HG03066 (cell line): Measurements from ENCODE around the gene PRPF6.

Experiments
- ATAC-seq: cut with Tn5 transposase; IDR thresholded peaks from one replicate; pipeline ENCODE4 v1.9.1; 2021; ENCODE audit warnings: low read depth; ENCODE audit not compliant: unreplicated experiment

PRPF6 gene

GRCh38 chr20:64072498-64073063 lies 91.6 kb downstream of the PRPF6 start:
- no peak for ATAC-seq

GRCh38 chr20:64073476-64074183 lies 92.7 kb downstream of the PRPF6 start:
- no peak for ATAC-seq

GRCh38 chr20:64074184-64074789 lies 93.4 kb downstream of the PRPF6 start:
- ATAC-seq, result no peak

GRCh38 chr20:64074963-64075362 lies 94.0 kb downstream of the PRPF6 start:
- ATAC-seq, result no peak

GRCh38 chr20:64075556-64075955 lies 94.6 kb downstream of the PRPF6 start:
- ATAC-seq, result no peak

GRCh38 chr20:64076061-64076997 lies 95.4 kb downstream of the PRPF6 start:
- no peak for ATAC-seq

- no peak for ATAC-seq
These were observed 96.2 kb downstream of the PRPF6 start for GRCh38 chr20:64077094-64077493.

- ATAC-seq, result no peak
These were observed 96.6 kb downstream of the PRPF6 start for GRCh38 chr20:64077541-64077875.

- no peak for ATAC-seq
These were observed 97.1 kb downstream of the PRPF6 start for GRCh38 chr20:64077876-64078551.

GRCh38 chr20:64078934-64079272 lies 98.0 kb downstream of the PRPF6 start:
- no peak for ATAC-seq

- no peak for ATAC-seq
These were observed 98.5 kb downstream of the PRPF6 start, which contains the start of gene RGS19 for GRCh38 chr20:64079273-64080012. RGS19 (minus strand) TSS chr20:64079518; CDS start chr20:64076886, 2,632 bp downstream.

GRCh38 chr20:64080013-64080812 lies 99.3 kb downstream of the PRPF6 start, which contains the start of gene OPRL1:
OPRL1 (plus strand) TSS chr20:64080082; CDS start chr20:64092721, 12,639 bp downstream.
- ATAC-seq, result no peak

- no peak for ATAC-seq
These were observed 100.1 kb downstream of the PRPF6 start for GRCh38 chr20:64080813-64081623.

- no peak for ATAC-seq
These were observed 100.7 kb downstream of the PRPF6 start for GRCh38 chr20:64081624-64081964.

- no peak for ATAC-seq
These were observed 101.3 kb downstream of the PRPF6 start for GRCh38 chr20:64082126-64082731.
